ENCODE measurements around the gene LHCGR. TPM values are rescaled to one million over a fixed set of nuclear protein-coding genes. Genes with fewer than 3 reads are reported as not detected.

Gene LHCGR
- total RNA-seq, 1 donor from 2014 or later = not detected

DNA sequence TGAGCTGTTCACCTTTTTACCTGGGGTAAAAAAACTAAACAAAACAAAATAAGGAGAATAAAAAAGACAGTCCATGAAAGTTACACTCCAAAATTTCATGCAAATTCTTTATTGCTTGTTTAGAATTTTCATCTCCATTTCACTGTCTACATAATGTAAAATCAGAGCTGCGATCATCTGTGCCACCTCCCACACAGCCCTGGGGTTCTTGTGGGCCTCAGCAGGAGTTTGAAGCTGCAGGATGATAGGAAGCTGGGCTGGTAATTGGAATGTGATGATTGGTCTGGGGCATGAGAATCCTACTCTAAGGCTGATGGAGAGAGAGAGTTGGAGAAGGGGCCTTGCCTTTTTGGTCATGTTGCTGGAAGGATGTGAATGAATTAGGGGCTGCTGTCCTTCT, 4.2 kb upstream of the LHCGR start:
- peaks cover 38% of the 10 kb centered on the region for H3K27me3 Mint-ChIP-seq (ENCODE audit: low read depth)
- H3K36me3 Mint-ChIP-seq (ENCODE audit: low read depth) = peaks cover 2% of the 10 kb centered on the region
- no peak for TF ChIP-seq CTCF (IDR thresholded peaks at IDR 0.05)
- H3K27ac Mint-ChIP-seq (ENCODE audit: unreplicated experiment) = no peak overlapping the region
- peaks cover 5% of the 10 kb centered on the region for H3K4me1 Mint-ChIP-seq (ENCODE audit: low read depth)
- DNase-seq (ENCODE audit: low spot score) = no peak
- H3K9me3 Mint-ChIP-seq (ENCODE audit: low read depth) = peaks cover 13% of the 10 kb centered on the region
- H3K4me3 Mint-ChIP-seq (ENCODE audit: unreplicated experiment) = no peak overlapping the region

GRCh38 chr2:48756289-48756688, 765 bp upstream of the LHCGR start:
- Mint-ChIP-seq H3K27me3 (ENCODE audit: low read depth) (peaks cover 42% of the 10 kb centered on the region), H3K4me1 (ENCODE audit: low read depth) (peaks cover 5% of the 10 kb centered on the region), H3K4me3 (ENCODE audit: unreplicated experiment) (no peak overlapping the region), H3K36me3 (ENCODE audit: low read depth) (peaks cover 2% of the 10 kb centered on the region), H3K9me3 (ENCODE audit: low read depth) (no peaks in the 10 kb centered on the region), H3K27ac (ENCODE audit: unreplicated experiment) (no peak overlapping the region)
- no peak for DNase-seq (ENCODE audit: low spot score)
- no peak for TF ChIP-seq CTCF (IDR thresholded peaks at IDR 0.05)

DNA sequence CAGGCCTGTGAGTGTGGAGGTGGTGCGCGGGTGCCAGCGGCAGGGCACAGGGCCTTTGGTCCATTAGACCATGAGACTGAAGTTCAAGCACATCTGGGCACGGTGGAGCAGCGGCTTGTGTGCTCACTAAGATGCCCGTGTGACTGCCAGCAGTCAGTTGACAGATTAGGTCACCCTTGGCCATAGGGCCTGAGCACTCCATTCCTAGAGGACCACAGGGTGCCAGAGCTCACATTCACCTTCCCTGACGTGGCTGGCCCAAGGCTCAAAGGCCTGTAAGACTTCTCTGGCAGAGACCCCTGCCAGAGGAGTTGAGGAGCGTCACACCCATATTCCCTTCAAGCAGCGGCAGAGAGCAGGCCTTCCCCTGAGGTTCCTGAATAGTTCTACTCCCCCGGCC, 650 bp downstream of the LHCGR start:
- Mint-ChIP-seq H3K36me3 (ENCODE audit: low read depth) (peaks cover 2% of the 10 kb centered on the region), H3K4me3 (ENCODE audit: unreplicated experiment) (peak overlapping the region; percentile 46), H3K4me1 (ENCODE audit: low read depth) (peaks cover 5% of the 10 kb centered on the region), H3K27me3 (ENCODE audit: low read depth) (peaks cover 45% of the 10 kb centered on the region), H3K9me3 (ENCODE audit: low read depth) (no peaks in the 10 kb centered on the region), H3K27ac (ENCODE audit: unreplicated experiment) (no peak overlapping the region)
- DNase-seq (ENCODE audit: low spot score) = no peak
- TF ChIP-seq CTCF (IDR thresholded peaks at IDR 0.05) = no peak

- H3K36me3 Mint-ChIP-seq (ENCODE audit: low read depth) = peaks cover 2% of the 10 kb centered on the region
- no peak for TF ChIP-seq CTCF (IDR thresholded peaks at IDR 0.05)
- no peaks in the 10 kb centered on the region for H3K9me3 Mint-ChIP-seq (ENCODE audit: low read depth)
- no peak overlapping the region for H3K27ac Mint-ChIP-seq (ENCODE audit: unreplicated experiment)
- peaks cover 45% of the 10 kb centered on the region for H3K27me3 Mint-ChIP-seq (ENCODE audit: low read depth)
- H3K4me1 Mint-ChIP-seq (ENCODE audit: low read depth) = peaks cover 5% of the 10 kb centered on the region
- DNase-seq (ENCODE audit: low spot score) = no peak
- no peak overlapping the region for H3K4me3 Mint-ChIP-seq (ENCODE audit: unreplicated experiment)
These were observed 2.3 kb downstream of the LHCGR start for GRCh38 chr2:48753228-48753627.

GRCh38 chr2:48750128-48750739, 5.3 kb downstream of the LHCGR start:
- peaks cover 4% of the 10 kb centered on the region for H3K4me1 Mint-ChIP-seq (ENCODE audit: low read depth)
- DNase-seq (ENCODE audit: low spot score) = no peak
- peaks cover 29% of the 10 kb centered on the region for H3K27me3 Mint-ChIP-seq (ENCODE audit: low read depth)
- TF ChIP-seq CTCF (IDR thresholded peaks at IDR 0.05) = no peak
- H3K27ac Mint-ChIP-seq (ENCODE audit: unreplicated experiment) = no peak overlapping the region
- peaks cover 2% of the 10 kb centered on the region for H3K36me3 Mint-ChIP-seq (ENCODE audit: low read depth)
- H3K4me3 Mint-ChIP-seq (ENCODE audit: unreplicated experiment) = no peak overlapping the region
- no peaks in the 10 kb centered on the region for H3K9me3 Mint-ChIP-seq (ENCODE audit: low read depth)

All from chondrocyte (in vitro differentiated cells).